ENCODE results near the gene EFEMP2.

DNA sequence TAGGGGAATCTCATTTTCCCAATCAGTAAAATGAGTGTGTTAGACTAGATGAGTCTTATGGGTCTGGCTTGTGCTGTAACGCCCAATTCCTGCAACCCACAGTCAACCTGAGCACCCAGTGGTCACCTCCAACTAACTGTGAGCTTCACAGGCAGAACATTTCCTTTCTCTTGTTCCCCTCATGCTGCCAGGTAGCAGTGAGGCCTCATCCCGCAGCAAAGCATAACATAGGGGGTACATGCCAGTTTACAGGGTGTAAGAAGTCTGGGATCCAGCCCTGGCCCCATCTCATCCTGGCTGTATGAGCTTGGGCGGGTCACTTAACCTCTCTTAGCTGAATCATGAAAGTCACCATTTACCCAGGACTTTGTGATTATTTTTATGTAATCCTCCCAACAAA lies 3.7 kb downstream of the EFEMP2 start:
- TF ChIP-seq ZNF565 (CRISPR knock-in tag; conservative IDR thresholded peaks at IDR 0.05; ENCODE audit: low read depth), result no peak
- no peak for TF ChIP-seq ZNF8 (CRISPR knock-in tag; IDR thresholded peaks at IDR 0.05)
- TF ChIP-seq BACH2 (CRISPR knock-in tag; IDR thresholded peaks at IDR 0.05; ENCODE audit: borderline replicate concordance), result no peak
- no peak for TF ChIP-seq TCF4 (CRISPR knock-in tag; IDR thresholded peaks at IDR 0.05; ENCODE audit: borderline replicate concordance)
